Glutamatergic neuron (in vitro differentiated cells): ENCODE results near the gene IRF2. TPM values are rescaled to one million over a fixed set of nuclear protein-coding genes. Genes with fewer than 3 reads are reported as not detected.
"Not testable (repeated sequence)": the region's sequence is repeated elsewhere in the genome, so short reads cannot be mapped to it uniquely, and the experiment has no call there.

Source experiments
- DNase-seq: peaks from one replicate; pipeline ENCODE4 v3.0.0; 2022
- H3K27ac Mint-ChIP-seq: one replicate; pipeline ENCODE4 v1.8.0; 2020; ENCODE audit warnings: mild to moderate bottlenecking, mixed read lengths, inconsistent platforms; ENCODE audit not compliant: unreplicated experiment
- H3K27me3 Mint-ChIP-seq: one replicate; pipeline ENCODE4 v1.8.0; 2020; ENCODE audit warnings: mild to moderate bottlenecking, moderate library complexity, mixed read lengths, inconsistent platforms; ENCODE audit not compliant: unreplicated experiment
- H3K36me3 Mint-ChIP-seq: one replicate; pipeline ENCODE4 v1.8.0; 2020; ENCODE audit warnings: mild to moderate bottlenecking, mixed read lengths, inconsistent platforms; ENCODE audit not compliant: unreplicated experiment
- H3K4me1 Mint-ChIP-seq: one replicate; pipeline ENCODE4 v1.8.0; 2020; ENCODE audit warnings: mild to moderate bottlenecking, low read depth, mixed read lengths, inconsistent platforms; ENCODE audit not compliant: unreplicated experiment
- H3K4me3 Mint-ChIP-seq: one replicate; pipeline ENCODE4 v1.8.0; 2020; ENCODE audit warnings: mild to moderate bottlenecking, mixed read lengths, inconsistent platforms; ENCODE audit not compliant: unreplicated experiment
- H3K9me3 Mint-ChIP-seq: one replicate; pipeline ENCODE4 v1.8.0; 2020; ENCODE audit warnings: mild to moderate bottlenecking, moderate library complexity, mixed read lengths, inconsistent platforms; ENCODE audit not compliant: unreplicated experiment
- total RNA-seq: library from RNA; stranded (reverse); fragmentation: NEBNext Ultra II Directional; extraction: Animal tissue kit (Norgen Biotek cat#: 25700); gene quantifications from one replicate; pipeline ENCODE4 v1.2.1, GENCODE V29; 2021; ENCODE audit not compliant: unreplicated experiment
- TF ChIP-seq, protein P1 (sequence below): fragments of 200-600 bp; sonication (generic); IDR thresholded peaks from one replicate; pipeline ENCODE4 v1.5.0; 2021; ENCODE audit not compliant: partially characterized antibody, unreplicated experiment

IRF2 gene
- total RNA-seq, 1 donor from 2014 or later: 7.4 TPM

- TF ChIP-seq, protein P1, sequence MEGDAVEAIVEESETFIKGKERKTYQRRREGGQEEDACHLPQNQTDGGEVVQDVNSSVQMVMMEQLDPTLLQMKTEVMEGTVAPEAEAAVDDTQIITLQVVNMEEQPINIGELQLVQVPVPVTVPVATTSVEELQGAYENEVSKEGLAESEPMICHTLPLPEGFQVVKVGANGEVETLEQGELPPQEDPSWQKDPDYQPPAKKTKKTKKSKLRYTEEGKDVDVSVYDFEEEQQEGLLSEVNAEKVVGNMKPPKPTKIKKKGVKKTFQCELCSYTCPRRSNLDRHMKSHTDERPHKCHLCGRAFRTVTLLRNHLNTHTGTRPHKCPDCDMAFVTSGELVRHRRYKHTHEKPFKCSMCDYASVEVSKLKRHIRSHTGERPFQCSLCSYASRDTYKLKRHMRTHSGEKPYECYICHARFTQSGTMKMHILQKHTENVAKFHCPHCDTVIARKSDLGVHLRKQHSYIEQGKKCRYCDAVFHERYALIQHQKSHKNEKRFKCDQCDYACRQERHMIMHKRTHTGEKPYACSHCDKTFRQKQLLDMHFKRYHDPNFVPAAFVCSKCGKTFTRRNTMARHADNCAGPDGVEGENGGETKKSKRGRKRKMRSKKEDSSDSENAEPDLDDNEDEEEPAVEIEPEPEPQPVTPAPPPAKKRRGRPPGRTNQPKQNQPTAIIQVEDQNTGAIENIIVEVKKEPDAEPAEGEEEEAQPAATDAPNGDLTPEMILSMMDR: no peak
- peak overlapping the region; percentile 0 for H3K4me3 Mint-ChIP-seq
- no peaks in the 10 kb centered on the region for H3K27me3 Mint-ChIP-seq
- no peak overlapping the region for H3K27ac Mint-ChIP-seq
- peaks cover 4% of the 10 kb centered on the region for H3K36me3 Mint-ChIP-seq
- peaks cover 29% of the 10 kb centered on the region for H3K4me1 Mint-ChIP-seq
- DNase-seq: peak; percentile 36
- H3K9me3 Mint-ChIP-seq: no peaks in the 10 kb centered on the region
These were observed 90.8 kb downstream of the IRF2 start for GRCh38 chr4:184383497-184384055.

GRCh38 chr4:184382189-184382846 is 92.0 kb downstream of the IRF2 start:
- H3K36me3 Mint-ChIP-seq: no peaks in the 10 kb centered on the region
- TF ChIP-seq, protein P1: no peak
- no peak for DNase-seq
- H3K4me1 Mint-ChIP-seq: peaks cover 29% of the 10 kb centered on the region
- peak overlapping the region; percentile 62 for H3K4me3 Mint-ChIP-seq
- H3K27me3 Mint-ChIP-seq: no peaks in the 10 kb centered on the region
- H3K27ac Mint-ChIP-seq: peak overlapping the region; percentile 64
- H3K9me3 Mint-ChIP-seq: no peaks in the 10 kb centered on the region

DNA sequence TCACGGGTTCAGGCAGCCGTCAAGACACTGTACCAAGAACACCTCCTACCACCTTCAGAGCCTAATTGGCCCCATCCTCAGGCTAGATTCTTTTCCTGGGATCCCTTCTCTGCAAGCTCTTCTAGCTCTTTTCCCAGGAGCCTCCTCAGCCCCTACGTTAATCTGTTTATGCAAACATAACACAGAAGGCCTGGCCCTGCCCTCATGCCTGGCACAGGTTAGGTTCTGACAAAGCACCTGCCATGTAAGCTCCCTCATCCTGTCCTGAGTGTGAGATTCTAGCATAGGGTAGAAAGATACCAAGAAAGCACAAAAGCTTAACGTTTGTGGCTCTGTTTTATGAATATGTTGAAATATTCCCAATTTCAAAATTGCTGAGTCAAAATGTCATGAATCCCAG is 93.6 kb downstream of the IRF2 start:
- no peak for DNase-seq
- H3K27ac Mint-ChIP-seq: no peak overlapping the region
- H3K27me3 Mint-ChIP-seq: peaks cover 2% of the 10 kb centered on the region
- H3K4me1 Mint-ChIP-seq: peaks cover 29% of the 10 kb centered on the region
- H3K9me3 Mint-ChIP-seq: no peaks in the 10 kb centered on the region
- peaks cover 5% of the 10 kb centered on the region for H3K36me3 Mint-ChIP-seq
- no peak overlapping the region for H3K4me3 Mint-ChIP-seq
- TF ChIP-seq, protein P1: no peak

GRCh38 chr4:184380214-184380613 is 94.1 kb downstream of the IRF2 start:
- H3K4me3 Mint-ChIP-seq, H3K9me3 Mint-ChIP-seq, H3K36me3 Mint-ChIP-seq, DNase-seq, H3K27me3 Mint-ChIP-seq, H3K27ac Mint-ChIP-seq: not testable (repeated sequence)
- H3K4me1 Mint-ChIP-seq: peaks cover 27% of the 10 kb centered on the region

DNA sequence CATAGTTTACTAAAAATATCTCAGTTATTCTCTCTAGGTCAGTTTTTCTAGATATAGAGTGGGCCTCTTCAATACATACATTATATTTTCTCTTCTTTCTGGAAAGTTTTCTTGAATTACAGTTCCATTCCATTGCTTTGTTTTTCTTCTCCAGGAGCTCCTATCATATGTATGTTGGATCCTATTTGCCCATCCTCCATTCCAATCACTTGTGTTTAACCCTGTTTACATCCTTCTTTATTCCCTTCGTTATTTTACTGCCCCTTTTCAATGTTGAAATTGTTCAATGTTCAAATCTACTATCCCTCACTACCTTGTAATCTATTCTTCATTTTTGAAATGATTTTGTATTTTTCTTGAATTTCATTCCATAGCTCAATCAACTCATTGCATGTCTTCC is 97.4 kb downstream of the IRF2 start:
- Mint-ChIP-seq H3K4me3 (no peak overlapping the region), H3K36me3 (peaks cover 9% of the 10 kb centered on the region), H3K27ac (no peak overlapping the region), H3K4me1 (peaks cover 7% of the 10 kb centered on the region), H3K9me3 (no peaks in the 10 kb centered on the region), H3K27me3 (peaks cover 2% of the 10 kb centered on the region)
- no peak for DNase-seq
- TF ChIP-seq, protein P1: no peak
